Coronary artery (tissue), 2 donors: Measurements from ENCODE around the gene FBXW7.

ENCODE experiments used
- DNase-seq: peaks from one replicate; pipeline ENCODE4 v3.0.0-alpha.2; 2017; ENCODE audit warnings: low spot score
- H3K27ac ChIP-seq, 2 donors: fragments of 200-600 bp; sonication (generic); one replicate each; pipeline ENCODE4 v1.5.1; 2016 to 2019
- H3K4me3 ChIP-seq: fragments of 200-600 bp; sonication (generic); 2 replicates; pipeline ENCODE4 v1.5.1; 2016; ENCODE audit warnings: mild to moderate bottlenecking, moderate library complexity
- CTCF ChIP-seq: fragments of 200-600 bp; sonication (generic); IDR thresholded peaks from one replicate; pipeline ENCODE4 v1.5.1; 2019; ENCODE audit warnings: antibody characterized with exemption

Gene FBXW7

DNA sequence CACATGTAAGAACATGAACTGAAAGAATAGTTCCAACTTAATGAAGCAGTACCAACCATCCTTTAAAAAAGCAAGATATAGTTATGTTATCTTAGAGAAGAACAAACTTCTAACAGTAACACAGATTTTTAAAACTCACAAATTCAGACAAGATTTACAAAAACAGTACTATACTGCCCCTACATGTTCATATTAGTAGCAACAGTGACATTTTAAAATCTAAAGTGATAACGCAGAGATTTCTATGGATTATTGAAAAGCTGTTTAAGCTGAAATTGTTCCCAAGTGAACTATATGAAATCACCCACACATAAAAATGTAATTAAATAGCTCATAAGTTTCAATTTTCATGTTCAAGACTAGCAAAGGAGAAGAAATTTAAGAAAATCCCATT, 166.0 kb downstream of the FBXW7 start:
- TF ChIP-seq CTCF = no peak
- no peak for DNase-seq
- Histone ChIP-seq H3K4me3 (no peak overlapping the region), H3K27ac (no peak overlapping the region)

- DNase-seq = no peak
- no peak for TF ChIP-seq CTCF
- Histone ChIP-seq H3K4me3 (no peak overlapping the region), H3K27ac (no peak overlapping the region)
Measured at GRCh38 chr4:152369203-152369901, 166.5 kb downstream of the FBXW7 start.

- no peak for TF ChIP-seq CTCF
- no peak for DNase-seq
Measured at GRCh38 chr4:152368001-152368400, 167.9 kb downstream of the FBXW7 start.

GRCh38 chr4:152364883-152365282, 171.0 kb downstream of the FBXW7 start:
- no peak for DNase-seq
- Histone ChIP-seq H3K27ac (no peak overlapping the region), H3K4me3 (no peak overlapping the region)
- TF ChIP-seq CTCF = no peak

More at GRCh38 chr4:152368001-152368400, 167.9 kb downstream of the FBXW7 start:
- Histone ChIP-seq H3K4me3 (no peak overlapping the region), H3K27ac (no peak overlapping the region)

DNA sequence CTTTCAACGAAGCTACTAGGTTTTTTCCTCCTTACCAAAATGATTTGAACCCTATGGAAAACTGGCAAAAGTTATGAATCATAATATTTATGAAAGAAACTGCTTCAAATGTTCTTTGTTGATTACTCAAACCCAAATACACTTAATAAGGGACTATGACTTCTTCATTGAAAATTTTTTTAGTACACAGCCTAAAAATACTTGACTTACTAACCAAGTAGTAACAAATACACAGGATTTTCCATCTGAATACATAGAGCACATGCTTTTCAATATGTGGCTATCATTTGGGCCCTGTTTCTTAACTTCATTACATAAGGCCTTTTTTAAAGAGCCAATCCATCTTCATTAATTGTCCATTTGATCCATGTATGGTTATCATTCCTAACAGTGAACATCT, 171.5 kb downstream of the FBXW7 start:
- no peak for DNase-seq
- no peak overlapping the region for H3K27ac ChIP-seq
- no peak overlapping the region for H3K4me3 ChIP-seq
- TF ChIP-seq CTCF = no peak

DNA sequence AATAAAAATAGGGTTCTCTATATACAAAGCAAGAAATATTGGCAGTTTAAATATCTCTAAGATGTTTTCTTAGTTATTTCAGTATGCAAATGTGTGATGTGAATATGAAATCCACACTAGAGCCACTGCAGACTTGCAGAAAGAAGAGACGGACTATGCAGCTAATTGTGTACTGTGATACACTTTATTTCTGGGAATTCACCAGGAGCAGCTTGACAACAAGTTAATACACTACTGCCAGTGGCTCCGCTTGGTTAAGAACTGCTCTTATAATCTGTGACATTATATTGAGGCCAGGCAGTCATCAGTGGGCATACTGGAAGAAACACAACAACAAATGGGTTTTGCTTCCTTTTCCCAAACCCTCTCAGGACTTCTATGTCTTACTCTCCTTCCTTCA, 172.0 kb downstream of the FBXW7 start:
- DNase-seq = no peak
- TF ChIP-seq CTCF = no peak
- H3K4me3 ChIP-seq = no peak overlapping the region
- H3K27ac ChIP-seq = no peak overlapping the region

- Histone ChIP-seq H3K27ac (no peak overlapping the region), H3K4me3 (no peak overlapping the region)
- no peak for TF ChIP-seq CTCF
- DNase-seq = no peak
Measured at GRCh38 chr4:152363086-152363485, 172.8 kb downstream of the FBXW7 start.
